ENCODE data around the gene ALPI. TPM values are rescaled to one million over a fixed set of nuclear protein-coding genes. Genes with fewer than 3 reads are reported as not detected.
"Not testable (repeated sequence)": the region's sequence is repeated elsewhere in the genome, so short reads cannot be mapped to it uniquely, and the experiment has no call there.

The ALPI gene
- not detected in 2 replicates for total RNA-seq (2014; rRNA removed; shearing (Covaris generic))

- no peak for DNase-seq (ENCODE audit: low spot score)
These were observed at the start of gene ALPI for GRCh38 chr2:232455426-232456255. Gene ALPI, plus strand, starts transcription at chr2:232456153. Its CDS starts 47 bp downstream, at chr2:232456200.

GRCh38 chr2:232406556-232407310 is 49.2 kb upstream of the ALPI start, which contains the start of gene ALPG:
Gene ALPG, plus strand, starts transcription at chr2:232406844. Its CDS starts 51 bp downstream, at chr2:232406895.
- DNase-seq (ENCODE audit: low spot score): no peak

DNA sequence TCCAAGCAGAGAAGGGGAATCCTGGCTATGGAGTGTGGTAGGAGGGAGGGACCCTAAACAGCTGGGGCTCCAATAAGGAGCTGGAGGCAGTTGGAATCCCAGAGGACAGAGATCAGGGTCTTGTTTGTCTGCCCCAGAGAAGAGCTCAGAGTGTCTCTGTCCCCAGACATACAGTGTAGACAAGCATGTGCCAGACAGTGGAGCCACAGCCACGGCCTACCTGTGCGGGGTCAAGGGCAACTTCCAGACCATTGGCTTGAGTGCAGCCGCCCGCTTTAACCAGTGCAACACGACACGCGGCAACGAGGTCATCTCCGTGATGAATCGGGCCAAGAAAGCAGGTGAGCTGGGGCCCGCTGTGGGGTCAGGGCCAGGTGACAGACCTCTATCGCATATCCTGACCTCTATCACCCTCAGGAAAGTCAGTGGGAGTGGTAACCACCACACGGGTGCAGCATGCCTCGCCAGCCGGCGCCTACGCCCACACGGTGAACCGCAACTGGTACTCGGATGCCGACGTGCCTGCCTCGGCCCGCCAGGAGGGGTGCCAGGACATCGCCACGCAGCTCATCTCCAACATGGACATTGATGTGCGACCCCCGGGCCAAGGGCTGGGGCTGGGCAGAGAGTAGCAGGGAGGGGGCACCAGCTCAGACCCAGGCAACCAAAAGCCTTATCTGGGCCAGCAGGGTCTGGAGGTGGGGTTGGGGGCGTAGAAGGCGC is 48.4 kb upstream of the ALPI start:
- not testable (repeated sequence) for DNase-seq (ENCODE audit: low spot score)

GRCh38 chr2:232408269-232408668 is 47.7 kb upstream of the ALPI start:
- not testable (repeated sequence) for DNase-seq (ENCODE audit: low spot score)

GRCh38 chr2:232409617-232410016 is 46.3 kb upstream of the ALPI start:
- not testable (repeated sequence) for DNase-seq (ENCODE audit: low spot score)

GRCh38 chr2:232410238-232410900 is 45.6 kb upstream of the ALPI start:
- no peak for DNase-seq (ENCODE audit: low spot score)

GRCh38 chr2:232411901-232412629 is 43.9 kb upstream of the ALPI start:
- no peak for DNase-seq (ENCODE audit: low spot score)

DNA sequence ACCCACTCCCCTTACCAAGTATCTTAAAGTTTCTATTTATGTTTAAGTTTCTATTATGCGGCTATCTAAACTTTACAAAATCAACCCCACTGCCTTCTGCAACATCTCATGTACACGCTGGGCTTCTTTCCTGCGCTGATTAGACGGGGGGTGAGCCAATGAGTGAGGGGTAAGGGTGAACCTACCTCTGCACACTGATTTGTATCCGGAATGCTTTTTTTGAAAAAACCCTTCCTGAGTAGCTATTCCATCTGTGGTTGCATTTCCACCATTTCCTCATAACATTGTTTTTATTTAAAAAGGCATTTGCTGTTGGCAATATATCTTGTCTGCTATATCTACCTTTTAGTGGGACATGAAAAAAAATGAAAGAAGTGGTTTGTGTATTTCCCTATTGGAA is 43.0 kb upstream of the ALPI start:
- DNase-seq (ENCODE audit: low spot score): no peak

DNA sequence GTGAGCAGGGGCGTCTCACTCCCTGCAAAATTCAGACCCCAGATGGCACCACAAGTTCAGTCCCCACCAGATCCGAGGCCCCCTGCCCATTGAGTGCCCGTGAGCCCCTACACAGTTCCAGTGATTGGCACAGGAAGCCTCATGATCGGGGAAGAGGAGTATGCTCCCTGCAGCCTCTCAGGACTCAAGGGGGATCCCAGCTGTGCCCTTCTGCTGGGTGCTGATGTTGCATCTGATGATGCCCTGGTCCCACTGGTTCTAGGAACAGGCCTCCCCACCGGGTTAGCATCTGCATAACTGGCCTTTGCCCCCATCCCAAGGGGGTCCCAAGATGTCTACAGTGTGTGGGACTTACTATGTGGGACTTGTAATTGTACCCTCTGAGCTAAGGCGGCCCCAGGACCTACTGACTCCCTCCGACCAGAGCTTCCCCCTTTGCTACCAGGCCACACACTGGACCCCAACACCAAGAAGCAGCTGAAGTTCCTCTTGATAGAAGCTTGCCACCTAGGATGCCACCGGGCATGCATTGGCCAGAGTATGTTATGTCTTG is 40.7 kb upstream of the ALPI start:
- no peak for DNase-seq (ENCODE audit: low spot score)

GRCh38 chr2:232415736-232416520 is 40.0 kb upstream of the ALPI start:
- DNase-seq (ENCODE audit: low spot score): no peak

DNA sequence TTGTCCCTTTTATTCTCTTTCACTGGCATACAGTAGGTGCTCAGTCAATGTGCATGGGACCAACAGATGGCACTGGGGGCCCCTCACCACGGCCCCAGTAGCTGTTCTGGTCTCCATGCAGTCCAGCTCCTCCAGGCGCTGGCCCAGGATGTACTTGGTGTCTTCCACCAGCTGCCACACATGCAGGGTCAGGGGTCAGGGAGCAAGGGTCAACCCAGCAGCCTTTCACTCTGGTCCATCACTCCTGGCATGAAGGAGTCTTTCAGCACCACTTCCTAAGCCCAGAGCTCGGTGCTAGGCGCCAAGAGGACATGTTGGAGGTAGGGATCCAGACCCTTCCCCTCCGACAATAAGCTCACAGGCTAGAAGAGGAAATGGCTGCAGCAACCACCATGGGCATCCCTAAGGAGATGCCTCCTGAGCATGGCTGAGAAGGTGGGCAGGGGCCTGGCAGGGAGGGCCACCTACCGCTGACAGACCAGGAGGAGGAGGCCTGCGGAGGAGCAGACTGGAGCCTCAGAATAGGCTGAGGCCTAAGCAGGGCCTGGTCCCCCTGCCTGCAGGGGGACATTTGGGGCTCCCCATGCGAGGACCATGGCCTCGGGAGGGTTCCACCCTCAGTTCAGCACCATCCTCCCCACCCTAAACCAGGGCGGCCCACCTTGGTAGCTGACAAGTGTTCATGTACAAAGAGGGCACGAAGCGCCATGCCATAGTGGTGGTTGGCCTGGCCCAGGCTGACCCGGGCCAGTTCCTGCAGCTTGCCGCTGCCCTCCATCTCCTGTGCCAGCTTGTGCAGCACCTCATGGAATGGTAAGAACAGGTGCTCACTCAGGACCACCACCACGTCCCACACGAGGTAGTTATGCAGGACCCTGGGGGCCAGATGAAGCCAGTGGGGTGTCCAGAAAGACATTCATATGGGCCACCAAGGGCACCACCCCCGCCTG is 39.2 kb upstream of the ALPI start:
- no peak for DNase-seq (ENCODE audit: low spot score)

DNA sequence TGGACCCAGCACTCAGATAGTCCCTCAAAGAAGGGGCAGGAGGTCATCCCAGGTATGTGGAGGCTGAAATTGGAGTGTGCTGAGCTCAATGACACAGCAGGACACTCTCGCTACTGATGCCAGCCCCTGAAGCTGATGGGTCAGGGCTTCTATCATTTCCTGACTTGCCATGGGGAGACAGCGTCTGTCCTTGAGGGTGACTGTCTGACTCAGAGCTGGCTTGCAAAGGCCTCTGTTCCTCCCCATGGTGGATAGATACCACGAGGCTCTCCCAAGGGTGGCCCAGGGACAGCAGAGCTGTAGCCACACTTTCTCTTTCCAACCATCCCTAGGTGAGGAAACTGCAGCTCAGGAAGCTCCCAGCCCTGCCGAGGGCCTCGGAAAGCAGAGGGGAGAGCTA is 38.5 kb upstream of the ALPI start:
- no peak for DNase-seq (ENCODE audit: low spot score)

DNA sequence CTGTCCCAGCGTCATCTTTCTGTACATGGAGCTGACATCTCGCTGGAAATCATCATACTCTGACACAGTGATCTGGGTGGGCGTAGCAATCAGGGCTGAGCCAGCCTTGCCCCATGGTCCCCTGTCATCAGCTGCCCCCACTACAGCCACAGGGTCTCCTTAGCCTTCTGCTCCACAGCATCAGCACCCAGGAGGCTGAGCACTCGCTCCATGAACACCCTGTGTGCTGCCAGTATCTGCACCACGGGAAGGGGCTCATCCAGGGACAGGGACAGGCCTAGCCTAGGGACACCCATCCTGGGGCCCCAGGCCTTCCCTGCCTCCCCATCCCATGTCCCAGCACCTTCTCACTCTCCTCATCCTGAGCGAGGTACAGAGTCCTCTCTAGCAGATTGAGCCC is 37.9 kb upstream of the ALPI start:
- no peak for DNase-seq (ENCODE audit: low spot score)

GRCh38 chr2:232418466-232419244 is 37.3 kb upstream of the ALPI start:
- DNase-seq (ENCODE audit: low spot score): no peak

DNA sequence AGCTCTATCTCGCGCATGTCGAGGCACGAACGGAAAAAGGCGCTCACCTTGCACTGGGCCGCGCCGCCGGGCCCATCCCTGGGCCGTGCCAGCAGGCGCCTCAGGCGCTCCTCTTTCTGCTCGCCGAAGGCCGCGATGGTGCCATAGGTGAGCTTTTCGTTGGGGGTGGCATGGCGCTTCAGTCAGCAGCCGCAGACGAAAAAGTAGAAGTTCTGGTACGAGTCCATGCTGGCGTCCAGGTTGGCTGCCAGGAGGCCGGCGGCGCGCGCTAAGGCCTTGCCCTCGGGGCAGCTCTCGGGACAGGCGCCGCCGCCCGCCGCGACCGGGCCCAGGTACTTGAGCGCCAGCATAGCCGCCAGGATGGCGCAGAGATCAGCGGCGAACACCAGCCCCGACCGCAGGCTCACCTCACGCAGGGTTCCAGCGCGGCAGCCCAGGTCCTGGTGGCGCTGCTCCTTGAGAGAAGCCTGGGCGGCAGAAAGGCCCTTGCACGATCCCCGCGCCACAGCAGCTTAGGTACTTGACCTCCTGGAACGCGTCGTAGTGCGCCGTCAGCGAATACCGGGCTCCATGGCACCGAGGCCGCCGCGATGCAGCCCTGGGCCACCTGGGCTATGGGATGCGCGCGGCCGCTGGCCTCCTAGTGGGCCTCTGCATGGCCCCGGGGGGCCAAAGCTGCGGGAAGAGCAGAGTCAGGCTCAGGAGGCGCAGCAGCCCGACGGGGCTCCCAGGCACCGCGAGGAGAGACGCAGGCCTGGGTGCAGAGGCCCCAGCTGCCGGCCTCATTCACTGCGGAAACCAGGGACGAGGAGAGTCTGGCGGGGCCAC is 36.5 kb upstream of the ALPI start:
- DNase-seq (ENCODE audit: low spot score): no peak

GRCh38 chr2:232420073-232420454 is 35.9 kb upstream of the ALPI start:
- no peak for DNase-seq (ENCODE audit: low spot score)
